Mesenchymal stem cell (in vitro differentiated cells and primary cell): Measurements from ENCODE around the gene RNF220.

Experiments
- DNase-seq: peaks from one replicate; pipeline ENCODE4 v3.0.0-alpha.2; 2013
- H2AFZ ChIP-seq: one replicate; pipeline ENCODE4 v1.6.1; 2013; ENCODE audit warnings: low read depth, mild to moderate bottlenecking, control low read depth, inconsistent platforms, low read length, moderate library complexity
- H2AK5ac ChIP-seq: 2 replicates; pipeline ENCODE4 v1.6.1; 2013; ENCODE audit warnings: low read length, moderate library complexity, mild to moderate bottlenecking, inconsistent platforms; ENCODE audit not compliant: severe bottlenecking
- H2BK120ac ChIP-seq: one replicate; pipeline ENCODE4 v1.6.1; 2013; ENCODE audit warnings: low read depth, mild to moderate bottlenecking, inconsistent platforms, low read length, moderate library complexity
- H2BK12ac ChIP-seq, 2 experiments: one replicate each; pipeline ENCODE4 v1.6.1; 2013; ENCODE audit warnings: inconsistent platforms in 2 of 2, low read length in 2 of 2, mild to moderate bottlenecking in 2 of 2, moderate library complexity in 2 of 2, control low read depth in 1 of 2
- H2BK15ac ChIP-seq: one replicate; pipeline ENCODE4 v1.6.1; 2013; ENCODE audit warnings: mild to moderate bottlenecking, low read depth, inconsistent platforms; ENCODE audit not compliant: poor library complexity, severe bottlenecking
- H2BK5ac ChIP-seq: 2 replicates; pipeline ENCODE4 v1.6.1; 2013; ENCODE audit warnings: low read depth, mild to moderate bottlenecking, low read length, control low read depth, inconsistent platforms; ENCODE audit not compliant: poor library complexity, severe bottlenecking
- H3K14ac ChIP-seq, 2 experiments: one replicate each; pipeline ENCODE4 v1.6.1; 2013; ENCODE audit warnings: inconsistent platforms in 2 of 2, low read length in 2 of 2, control low read depth in 1 of 2, mild to moderate bottlenecking in 1 of 2, moderate library complexity in 1 of 2
- H3K18ac ChIP-seq, 2 experiments: one replicate each; pipeline ENCODE4 v1.6.1; 2013; ENCODE audit warnings: inconsistent platforms in 2 of 2, low read length in 2 of 2, control low read depth in 1 of 2, low read depth in 1 of 2, mild to moderate bottlenecking in 1 of 2
- H3K23ac ChIP-seq, 2 experiments: one replicate each; pipeline ENCODE4 v1.6.1; 2013; ENCODE audit warnings: inconsistent platforms in 2 of 2, low read length in 2 of 2, mild to moderate bottlenecking in 2 of 2, moderate library complexity in 2 of 2, control low read depth in 1 of 2
- H3K27ac ChIP-seq: 2 replicates; pipeline ENCODE4 v1.5.1; 2013; ENCODE audit warnings: mild to moderate bottlenecking, moderate library complexity, low read length, control low read depth, inconsistent platforms; ENCODE audit not compliant: poor library complexity, severe bottlenecking
- H3K27me3 ChIP-seq, 2 experiments: 2 replicates each; pipeline versions ENCODE4 v1.6.1 to v1.7.0; 2013; ENCODE audit warnings: low read length in 2 of 2, mild to moderate bottlenecking in 2 of 2, moderate library complexity in 2 of 2, control low read depth in 1 of 2, inconsistent platforms in 1 of 2; ENCODE audit not compliant: control insufficient read depth in 1 of 2, insufficient read depth in 1 of 2
- H3K36me3 ChIP-seq, 2 experiments: 2 replicates each; pipeline versions ENCODE4 v1.6.1 to v1.7.0; 2013; ENCODE audit warnings: low read length in 2 of 2, control low read depth in 1 of 2, inconsistent platforms in 1 of 2, low read depth in 1 of 2, mild to moderate bottlenecking in 1 of 2; ENCODE audit not compliant: insufficient read depth in 2 of 2, control insufficient read depth in 1 of 2
- H3K4ac ChIP-seq, 2 experiments: one replicate each; pipeline ENCODE4 v1.6.1; 2013; ENCODE audit warnings: inconsistent platforms in 2 of 2, low read length in 2 of 2, mild to moderate bottlenecking in 2 of 2, moderate library complexity in 2 of 2, control low read depth in 1 of 2, low read depth in 1 of 2
- H3K4me1 ChIP-seq: 2 replicates; pipeline ENCODE4 v1.6.1; 2013; ENCODE audit warnings: low read depth, low read length, control low read depth; ENCODE audit not compliant: control insufficient read depth, insufficient read depth
- H3K4me2 ChIP-seq: 2 replicates; pipeline ENCODE4 v1.6.1; 2013; ENCODE audit warnings: low read length, mild to moderate bottlenecking, inconsistent platforms; ENCODE audit not compliant: poor library complexity, severe bottlenecking
- H3K4me3 ChIP-seq, 2 experiments: 2 replicates each; pipeline versions ENCODE4 v1.5.1 to v1.7.0; 2013; ENCODE audit warnings: low read length in 2 of 2, mild to moderate bottlenecking in 2 of 2, control low read depth in 1 of 2, low read depth in 1 of 2; ENCODE audit not compliant: insufficient read depth in 1 of 2
- H3K79me1 ChIP-seq: replicated peaks from 2 replicates; pipeline ENCODE4 v1.6.1; 2013; ENCODE audit warnings: mild to moderate bottlenecking, control low read depth, low read length, inconsistent platforms; ENCODE audit not compliant: poor library complexity, severe bottlenecking
- H3K9ac ChIP-seq: 2 replicates; pipeline ENCODE4 v1.7.0; 2013; ENCODE audit warnings: mild to moderate bottlenecking, low read length, moderate library complexity
- H3K9me3 ChIP-seq: 2 replicates; pipeline ENCODE4 v1.7.0; 2013; ENCODE audit warnings: mild to moderate bottlenecking, low read length; ENCODE audit not compliant: control insufficient read depth
- H4K8ac ChIP-seq: one replicate; pipeline ENCODE4 v1.6.1; 2013; ENCODE audit warnings: inconsistent platforms, mild to moderate bottlenecking, low read length, moderate library complexity
- H4K91ac ChIP-seq: one replicate; pipeline ENCODE4 v1.6.1; 2013; ENCODE audit warnings: mild to moderate bottlenecking, low read length, inconsistent platforms
- WGBS: methylation state at CpG from one replicate; pipeline ENCODE4 v1.1.7; 2013; ENCODE audit warnings: mixed read lengths; 5-methylcytosine and 5-hydroxymethylcytosine counted together

RNF220 gene

DNA sequence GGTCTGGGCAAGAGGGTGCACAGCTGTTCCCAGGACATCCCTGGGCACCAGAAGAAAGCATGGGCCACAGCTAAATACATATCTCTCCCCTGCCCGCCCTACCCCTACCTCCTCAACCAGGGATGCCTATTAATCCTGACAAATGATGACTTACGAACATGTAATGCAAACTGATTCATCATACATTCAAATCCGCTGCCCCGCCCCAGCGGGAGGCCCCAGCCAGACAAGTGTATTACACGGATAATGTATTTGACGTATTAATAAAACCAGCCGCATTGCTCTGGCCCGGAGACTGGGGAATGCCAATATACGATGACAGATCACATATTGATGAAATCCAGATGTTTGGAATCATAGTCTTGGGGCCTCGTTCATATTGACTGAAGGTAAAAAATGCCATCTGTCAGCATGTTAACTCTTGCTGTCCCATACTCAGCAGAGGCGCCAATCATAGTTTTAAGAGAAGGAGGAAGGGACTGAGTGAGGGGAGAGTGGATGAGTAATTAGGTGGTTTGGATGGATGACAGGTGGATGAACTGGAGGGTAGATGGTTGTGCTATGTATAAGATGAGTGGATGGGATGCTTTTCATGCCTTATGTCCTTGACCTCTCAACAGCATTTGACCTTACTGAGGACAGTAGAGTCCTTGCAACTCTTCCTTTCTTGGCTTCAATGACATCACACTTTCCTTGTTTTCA is 201.0 kb downstream of the RNF220 start:
- Histone ChIP-seq H2BK15ac (no peak overlapping the region), H3K23ac (no peak overlapping the region), H3K4me3 (no peak overlapping the region), H3K18ac (no peak overlapping the region), H3K36me3 (no peaks in the 10 kb centered on the region), H3K27ac (no peak overlapping the region), H4K91ac (no peak overlapping the region), H3K4me1 (no peaks in the 10 kb centered on the region), H3K4me2 (no peak overlapping the region), H3K9ac (no peak overlapping the region), H2AFZ (no peak overlapping the region), H3K79me1 (no peaks in the 10 kb centered on the region), H2AK5ac (no peak overlapping the region), H4K8ac (no peak overlapping the region), H3K4ac (no peak overlapping the region), H3K9me3 (no peaks in the 10 kb centered on the region), H3K14ac (no peak overlapping the region), H2BK120ac (no peak overlapping the region), H3K27me3 (peaks cover 57 to 77% of the 10 kb centered on the region in 2 experiments), H2BK12ac (no peak overlapping the region), H2BK5ac (no peak overlapping the region)
- DNase-seq = no peak
- WGBS = 91% methylated on average over 12 of the region's 12 CpGs

DNA sequence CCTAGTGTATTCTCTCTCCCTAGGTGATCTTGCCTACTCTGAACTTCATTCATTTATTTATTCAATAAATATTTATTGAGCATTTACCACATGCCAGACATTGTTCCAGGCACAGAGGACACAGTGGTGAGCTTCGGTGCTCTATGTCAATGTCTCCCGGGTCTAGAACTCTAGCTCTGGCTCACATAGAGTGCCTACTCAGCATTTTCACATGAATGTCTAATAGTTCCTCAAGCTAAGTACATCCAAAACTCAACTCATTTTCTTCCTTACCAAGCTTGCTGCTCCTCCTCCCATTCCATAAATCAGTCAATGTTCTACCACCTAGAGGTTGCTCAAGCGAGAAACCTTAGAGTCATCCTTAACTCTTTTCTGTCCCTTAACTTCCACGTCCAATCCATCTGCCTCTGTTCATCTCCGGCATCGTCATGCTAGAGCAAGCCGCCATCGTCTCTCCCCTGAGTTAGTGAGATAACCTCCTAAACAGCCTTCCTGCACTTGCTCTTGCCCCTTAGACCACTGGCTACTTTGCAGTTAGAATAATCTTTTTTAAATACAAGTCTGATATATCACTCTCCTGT is 201.7 kb downstream of the RNF220 start:
- no peaks in the 10 kb centered on the region for H3K9me3 ChIP-seq
- H3K27me3 ChIP-seq = peaks cover 57 to 74% of the 10 kb centered on the region in 2 experiments
- no peak overlapping the region for H3K4ac ChIP-seq
- no peak overlapping the region for H3K9ac ChIP-seq
- no peak overlapping the region for H4K91ac ChIP-seq
- no peak overlapping the region for H4K8ac ChIP-seq
- no peak for DNase-seq
- no peak overlapping the region for H2BK15ac ChIP-seq
- H3K4me1 ChIP-seq = no peaks in the 10 kb centered on the region
- H3K4me3 ChIP-seq = no peak overlapping the region
- 91% methylated on average over 8 of the region's 8 CpGs for WGBS
- H2AK5ac ChIP-seq = no peak overlapping the region
- no peak overlapping the region for H2BK12ac ChIP-seq
- no peaks in the 10 kb centered on the region for H3K79me1 ChIP-seq
- H3K27ac ChIP-seq = no peak overlapping the region
- no peak overlapping the region for H3K18ac ChIP-seq
- no peak overlapping the region for H2AFZ ChIP-seq
- no peak overlapping the region for H3K23ac ChIP-seq
- no peak overlapping the region for H3K14ac ChIP-seq
- no peak overlapping the region for H2BK5ac ChIP-seq
- H2BK120ac ChIP-seq = no peak overlapping the region
- no peak overlapping the region for H3K4me2 ChIP-seq
- no peaks in the 10 kb centered on the region for H3K36me3 ChIP-seq

DNA sequence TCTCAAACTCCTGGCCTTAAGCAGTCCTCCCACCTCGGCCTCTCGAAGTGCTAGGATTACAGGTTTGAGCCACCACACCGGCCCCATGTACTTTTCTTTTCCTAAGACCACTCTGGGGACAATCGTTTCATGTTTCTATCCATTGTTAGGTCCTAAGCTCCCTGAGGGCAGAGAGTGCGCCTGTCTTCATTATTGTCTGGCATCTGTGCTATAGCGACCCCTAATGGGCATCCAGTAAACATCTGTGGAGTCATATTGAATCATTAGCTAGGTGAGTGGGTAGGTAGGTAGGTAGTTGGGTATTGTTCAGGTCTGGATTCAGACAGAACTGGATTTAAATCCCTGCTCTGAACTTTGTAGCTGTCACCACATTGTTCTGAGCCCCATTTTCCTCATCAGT is 203.1 kb downstream of the RNF220 start:
- no peak overlapping the region for H3K27ac ChIP-seq
- no peak for DNase-seq

DNA sequence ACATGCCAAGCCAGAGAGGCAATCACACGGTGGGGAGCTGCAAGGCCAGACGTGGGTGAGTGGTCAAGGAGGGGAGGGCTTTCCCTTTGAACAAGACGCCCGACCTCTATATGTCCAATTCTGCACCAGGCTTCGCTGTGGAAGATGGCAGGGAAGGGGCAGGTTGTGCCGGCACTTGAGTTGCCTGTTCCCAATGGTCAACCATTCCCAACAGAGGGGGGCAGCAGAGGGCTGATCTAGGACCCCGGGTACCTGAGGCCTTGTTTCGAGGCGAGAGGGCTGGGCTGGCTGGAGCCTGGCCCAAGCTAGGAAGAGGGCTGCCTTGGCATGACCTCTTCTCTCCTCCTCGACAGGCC is 204.3 kb downstream of the RNF220 start:
- no peak for DNase-seq
- no peak overlapping the region for H3K23ac ChIP-seq
- H2BK15ac ChIP-seq = no peak overlapping the region
- no peaks in the 10 kb centered on the region for H3K36me3 ChIP-seq
- H3K14ac ChIP-seq = no peak overlapping the region
- no peaks in the 10 kb centered on the region for H3K9me3 ChIP-seq
- H4K8ac ChIP-seq = no peak overlapping the region
- H3K27ac ChIP-seq = no peak overlapping the region
- H4K91ac ChIP-seq = no peak overlapping the region
- no peak overlapping the region for H3K4me2 ChIP-seq
- no peak overlapping the region for H2BK12ac ChIP-seq
- H2AK5ac ChIP-seq = no peak overlapping the region
- no peak overlapping the region for H3K9ac ChIP-seq
- WGBS = 53% methylated on average over 10 of the region's 10 CpGs
- no peaks in the 10 kb centered on the region for H3K4me1 ChIP-seq
- H3K4ac ChIP-seq = no peak overlapping the region
- H2AFZ ChIP-seq = no peak overlapping the region
- no peak overlapping the region for H3K4me3 ChIP-seq
- peaks cover 34 to 64% of the 10 kb centered on the region in 2 experiments for H3K27me3 ChIP-seq
- H2BK5ac ChIP-seq = no peak overlapping the region
- no peak overlapping the region for H2BK120ac ChIP-seq
- H3K18ac ChIP-seq = no peak overlapping the region
- no peaks in the 10 kb centered on the region for H3K79me1 ChIP-seq

More for the DNA sequence above, 203.1 kb downstream of the RNF220 start:
- no peak overlapping the region for H3K18ac ChIP-seq
- H2BK12ac ChIP-seq = no peak overlapping the region
- H2AK5ac ChIP-seq = no peak overlapping the region
- no peak overlapping the region for H4K8ac ChIP-seq
- H3K4me1 ChIP-seq = no peaks in the 10 kb centered on the region
- peaks cover 46 to 67% of the 10 kb centered on the region in 2 experiments for H3K27me3 ChIP-seq
- H2BK15ac ChIP-seq = no peak overlapping the region
- no peak overlapping the region for H3K4ac ChIP-seq
- no peaks in the 10 kb centered on the region for H3K36me3 ChIP-seq
- H3K14ac ChIP-seq = no peak overlapping the region
- no peak overlapping the region for H2BK5ac ChIP-seq
- H3K23ac ChIP-seq = no peak overlapping the region
- H4K91ac ChIP-seq = no peak overlapping the region
- WGBS = 76% methylated on average over 6 of the region's 6 CpGs
- no peak overlapping the region for H2AFZ ChIP-seq
- no peak overlapping the region for H3K4me3 ChIP-seq
- H3K9me3 ChIP-seq = no peaks in the 10 kb centered on the region
- no peaks in the 10 kb centered on the region for H3K79me1 ChIP-seq
- no peak overlapping the region for H2BK120ac ChIP-seq
- H3K9ac ChIP-seq = no peak overlapping the region
- H3K4me2 ChIP-seq = no peak overlapping the region
